22Rv1 (cell line): Measurements from ENCODE around the gene VSTM1.

Experiments used
- CTCF ChIP-seq: fragments of 450-650 bp; IDR thresholded peaks from 2 replicates; pipeline ENCODE4 v1.5.1; 2017; ENCODE audit warnings: mild to moderate bottlenecking
- ZFX ChIP-seq: fragments of 450-650 bp; IDR thresholded peaks from 2 replicates; pipeline ENCODE4 v1.6.1; 2017; ENCODE audit warnings: antibody characterized with exemption, borderline replicate concordance

- TF ChIP-seq CTCF (no peak), ZFX (no peak)
These were observed 70.2 kb downstream of the VSTM1 start for GRCh38 chr19:53993448-53993847.
